SK-N-SH (cell line): ENCODE data around the gene FBXW11. TPM values are rescaled to one million over a fixed set of nuclear protein-coding genes. Genes with fewer than 3 reads are reported as not detected.
A peak's percentile ranks its signal among the peaks of the same experiment; 100 is the strongest.

ENCODE experiments used
- CTCF ChIA-PET: fragments of 300-600, 350-600 bp; formaldehyde crosslinking; extraction: SDS; loops from one replicate; lab custom pipeline; 2021; lab: Yijun Ruan, JAX
- POLR2A ChIA-PET: fragments of 350-600 bp; sonication (Branson Sonifier 250); formaldehyde crosslinking; extraction: SDS; loops from one replicate; lab custom pipeline; 2020; ENCODE audit warnings: antibody characterized with exemption, inconsistent platforms; lab: Yijun Ruan, JAX
- DNase-seq: peaks from one replicate; pipeline ENCODE4 v3.0.0; 2012
- H2AFZ ChIP-seq: fragments of 200-600 bp; sonication (generic); 2 replicates; pipeline ENCODE4 v1.8.1; 2016; ENCODE audit warnings: antibody characterized with exemption, mild to moderate bottlenecking, low read depth
- H3F3A ChIP-seq: fragments of 200-600 bp; sonication (generic); replicated peaks from 2 replicates; pipeline ENCODE3; 2016; ENCODE audit warnings: antibody characterized with exemption, mild to moderate bottlenecking; ENCODE audit not compliant: insufficient read depth
- H3K27ac ChIP-seq, 2 experiments: fragments of 200-500 bp in 1 of 2; fragments of 200-600 bp in 1 of 2; sonication (Bioruptor generic) in 1 of 2; sonication (generic), shearing (Covaris generic) in 1 of 2; 2 replicates each; pipeline versions ENCODE4 v1.5.1 to v1.6.1; 2014 to 2016; ENCODE audit warnings: low read depth in 2 of 2, inconsistent platforms in 1 of 2, low read length in 1 of 2, mild to moderate bottlenecking in 1 of 2, mixed read lengths in 1 of 2
- H3K27me3 ChIP-seq: fragments of 200-600 bp; sonication (generic), shearing (Covaris generic); 2 replicates; pipeline ENCODE4 v1.6.1; 2016; ENCODE audit warnings: mixed run types; ENCODE audit not compliant: insufficient read depth
- H3K36me3 ChIP-seq, 2 experiments: fragments of 200-500 bp in 1 of 2; fragments of 200-600 bp in 1 of 2; sonication (Bioruptor generic) in 1 of 2; sonication (generic) in 1 of 2; replicated peaks in 1 of 2; 2 replicates each; pipeline versions ENCODE3 to v1.5.1; 2014 to 2016; ENCODE audit warnings: low read length in 1 of 2, mild to moderate bottlenecking in 1 of 2; ENCODE audit not compliant: insufficient read depth in 2 of 2, control insufficient read depth in 1 of 2
- H3K4me1 ChIP-seq, 2 experiments: fragments of 200-500 bp in 1 of 2; fragments of 200-600 bp in 1 of 2; sonication (Bioruptor generic) in 1 of 2; sonication (generic), shearing (Covaris generic) in 1 of 2; 2 replicates each; pipeline versions ENCODE4 v1.5.1 to v1.6.1; 2014 to 2016; ENCODE audit warnings: low read depth in 1 of 2, low read length in 1 of 2, mixed run types in 1 of 2; ENCODE audit not compliant: insufficient read depth in 2 of 2, control insufficient read depth in 1 of 2
- H3K4me2 ChIP-seq: fragments of 200-600 bp; sonication (generic), shearing (Covaris generic); 2 replicates; pipeline ENCODE4 v1.6.1; 2017; ENCODE audit warnings: mixed run types
- H3K4me3 ChIP-seq, 2 experiments: fragments of 200-500 bp in 1 of 2; fragments of 200-600 bp in 1 of 2; sonication (Bioruptor generic) in 1 of 2; sonication (generic), shearing (Covaris generic) in 1 of 2; 2 replicates each; pipeline versions ENCODE4 v1.5.1 to v1.8.1; 2014 to 2016; ENCODE audit warnings: low read depth in 2 of 2, inconsistent platforms in 1 of 2, low read length in 1 of 2, mild to moderate bottlenecking in 1 of 2, mixed read lengths in 1 of 2, moderate library complexity in 1 of 2
- H3K79me2 ChIP-seq: fragments of 200-600 bp; sonication (generic); 2 replicates; pipeline ENCODE4 v1.8.1; 2017; ENCODE audit warnings: mild to moderate bottlenecking; ENCODE audit not compliant: insufficient read depth
- H3K9ac ChIP-seq: fragments of 200-600 bp; sonication (generic); 2 replicates; pipeline ENCODE4 v1.6.1; 2017; ENCODE audit warnings: mixed run types
- H3K9me2 ChIP-seq: fragments of 200-600 bp; sonication (generic); 2 replicates; pipeline ENCODE4 v1.6.1; 2017; ENCODE audit warnings: mixed run types
- H3K9me3 ChIP-seq: fragments of 200-600 bp; sonication (generic); 2 replicates; pipeline ENCODE4 v1.6.1; 2017; ENCODE audit warnings: mixed run types, mild to moderate bottlenecking, moderate library complexity
- H4K20me1 ChIP-seq: fragments of 200-600 bp; sonication (generic); 2 replicates; pipeline ENCODE4 v1.6.1; 2017; ENCODE audit warnings: mild to moderate bottlenecking, mixed run types; ENCODE audit not compliant: insufficient read depth
- ELF1 ChIP-seq: IDR thresholded peaks from 2 replicates; pipeline ENCODE4 v1.4.0; 2012
- EZH2phosphoT487 ChIP-seq: fragments of 200-600 bp; sonication (generic); IDR thresholded peaks from 2 replicates; pipeline ENCODE4 v1.6.1; 2017; ENCODE audit warnings: low read depth, mixed run types, mild to moderate bottlenecking, antibody characterized with exemption, moderate library complexity, borderline replicate concordance
- FOXJ3 ChIP-seq: sonication (generic); formaldehyde crosslinking; IDR thresholded peaks from 2 replicates; pipeline ENCODE4 v1.5.1; 2020; ENCODE audit warnings: mild to moderate bottlenecking, missing genetic modification reagents
- FOXM1 ChIP-seq: IDR thresholded peaks from 2 replicates; pipeline ENCODE4 v1.4.0; 2012; ENCODE audit warnings: low read depth, mild to moderate bottlenecking
- GABPA ChIP-seq: IDR thresholded peaks from 2 replicates; pipeline ENCODE4 v1.4.0; 2012; ENCODE audit warnings: low read depth, mild to moderate bottlenecking
- MXI1 ChIP-seq: IDR thresholded peaks from 2 replicates; pipeline ENCODE4 v1.6.1; 2012; ENCODE audit warnings: mild to moderate bottlenecking, low read depth, low read length, improper control_type of control experiment
- RAD21 ChIP-seq: IDR thresholded peaks from 2 replicates; pipeline ENCODE4 v1.6.1; 2012; ENCODE audit warnings: mild to moderate bottlenecking, low read length
- RCOR1 ChIP-seq: fragments of 150-350 bp; IDR thresholded peaks from 2 replicates; pipeline ENCODE4 v1.6.1; 2017; ENCODE audit warnings: antibody characterized with exemption, low read length
- USF2 ChIP-seq: fragments of 150-350 bp; IDR thresholded peaks from 2 replicates; pipeline ENCODE4 v1.6.1; 2017; ENCODE audit warnings: antibody characterized with exemption, low read length, low read depth, borderline replicate concordance
- ZBTB33 ChIP-seq: IDR thresholded peaks from 2 replicates; pipeline ENCODE4 v1.4.0; 2012; ENCODE audit warnings: low read depth, borderline replicate concordance
- WGBS: methylation state at CpG from one replicate; pipeline ENCODE4 v1.1.6; 2017; ENCODE audit warnings: low lambda C conversion rate; 5-methylcytosine and 5-hydroxymethylcytosine counted together
- polyA plus RNA-seq, 3 experiments: library from polyadenylated mRNA; depleted of rRNA; stranded (reverse); fragments of >200 nt; gene quantifications; 2 replicates each; pipeline ENCODE4 v1.2.3, GENCODE V29; 2012

The FBXW11 gene
- polyA plus RNA-seq, 1 of the 3 experiments (the other 2 are of a cell fraction) = 37.5 TPM

GRCh38 chr5:171975877-171976667, 30.4 kb downstream of the FBXW11 start:
- Histone ChIP-seq H3K4me3 (no peak overlapping the region), H3K9me2 (no peaks in the 10 kb centered on the region), H3K9me3 (peaks cover 32% of the 10 kb centered on the region), H3K27me3 (no peaks in the 10 kb centered on the region), H3K4me1 (peaks cover 3 to 11% of the 10 kb centered on the region in 2 experiments; a peak in 2 of 4 replicates), H3K9ac (no peak overlapping the region), H3K27ac (0 out of 4 replicates have a peak overlapping the region, but pooled peaks of 1 of the 2 experiments have one; percentile 7), H2AFZ (no peak overlapping the region), H3K79me2 (peaks cover 97% of the 10 kb centered on the region), H3K36me3 (peaks cover 0 to 4% of the 10 kb centered on the region in 2 experiments), H3K4me2 (no peak overlapping the region), H4K20me1 (peaks cover 72% of the 10 kb centered on the region), H3F3A (no peaks in the 10 kb centered on the region)
- no peak for DNase-seq
- CTCF ChIA-PET = no interaction called here
- WGBS = 91% methylated on average over 5 of the region's 5 CpGs
- TF ChIP-seq FOXM1 (no peak), GABPA (no peak), FOXJ3 (CRISPR knock-in tag) (no peak)
- POLR2A ChIA-PET = no interaction called here

GRCh38 chr5:171975262-171975876, 31.1 kb downstream of the FBXW11 start:
- no peak for DNase-seq
- H3K9me3 ChIP-seq = peaks cover 26% of the 10 kb centered on the region
- H3K27me3 ChIP-seq = no peaks in the 10 kb centered on the region
- no peak overlapping the region for H3K9ac ChIP-seq
- no peak overlapping the region for H2AFZ ChIP-seq
- 89% methylated on average over 3 of the region's 3 CpGs for whole genome bisulfite sequencing
- peaks cover 97% of the 10 kb centered on the region for H3K79me2 ChIP-seq
- no peak overlapping the region; the same call in 1 of the 2 replicates for H3K4me2 ChIP-seq
- H3K9me2 ChIP-seq = no peaks in the 10 kb centered on the region
- H3K27ac ChIP-seq = 0 out of 4 replicates have a peak overlapping the region, but pooled peaks of 1 of the 2 experiments have one; percentile 7
- no peak overlapping the region for H3K4me3 ChIP-seq
- peaks cover 3 to 11% of the 10 kb centered on the region in 2 experiments; a peak in 2 of 4 replicates for H3K4me1 ChIP-seq
- POLR2A ChIA-PET = no interaction called here
- H3F3A ChIP-seq = no peaks in the 10 kb centered on the region
- TF ChIP-seq ELF1 = no peak
- no peak for TF ChIP-seq EZH2phosphoT487
- no peak for TF ChIP-seq RAD21
- no peak for TF ChIP-seq MXI1
- no peak for TF ChIP-seq ZBTB33
- no peak for TF ChIP-seq USF2
- TF ChIP-seq RCOR1 = no peak
- TF ChIP-seq, all 33 proteins: peak for 0
- CTCF ChIA-PET = no interaction called here
- H4K20me1 ChIP-seq = peaks cover 77% of the 10 kb centered on the region
- H3K36me3 ChIP-seq = peaks cover 0 to 4% of the 10 kb centered on the region in 2 experiments
